Activated CD8-positive, alpha-beta memory T cell treated with anti-CD3 and anti-CD28 coated beads, Interleukin-2, amount 50 U/mL, for 48 hours (primary cell): ENCODE results near the gene DPF3.

Experiments
- DNase-seq: peaks from one replicate; pipeline ENCODE4 v3.0.0-alpha.2; 2020

DPF3 gene

DNA sequence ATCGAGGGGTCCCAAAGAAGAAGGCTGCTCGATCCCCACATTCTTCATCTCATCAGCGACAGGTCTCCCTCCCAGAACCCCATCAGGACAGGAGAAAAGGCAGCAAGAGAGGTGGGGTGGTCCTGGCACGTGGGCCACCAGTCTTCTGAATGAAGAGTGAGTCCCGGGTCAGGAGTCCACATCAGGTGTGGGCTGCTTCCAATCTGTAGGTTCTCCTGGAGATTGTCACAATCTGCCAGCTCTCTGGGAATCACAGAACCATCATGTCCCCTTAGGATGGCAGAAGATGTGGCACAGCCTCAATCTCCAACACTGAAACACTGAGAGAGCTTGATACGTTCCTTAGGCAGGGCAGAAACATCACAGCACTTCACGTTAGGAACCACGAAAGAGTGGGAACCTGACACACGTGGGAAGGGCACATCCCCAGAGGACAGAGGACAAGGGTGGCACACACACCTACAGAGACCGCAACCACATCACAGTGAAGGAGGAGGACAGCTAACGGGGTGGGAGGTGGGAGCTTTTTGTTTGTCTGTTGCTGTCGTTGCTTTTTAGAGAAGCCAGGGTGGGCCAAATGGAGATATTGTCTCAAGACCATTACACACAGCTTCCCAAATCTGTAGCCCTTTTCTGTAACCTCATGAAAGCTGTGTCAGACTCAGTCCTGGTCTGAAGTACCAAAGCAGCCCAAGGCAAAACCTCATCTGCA, 284.5 kb downstream of the DPF3 start:
- peak; percentile 36 for DNase-seq

DNA sequence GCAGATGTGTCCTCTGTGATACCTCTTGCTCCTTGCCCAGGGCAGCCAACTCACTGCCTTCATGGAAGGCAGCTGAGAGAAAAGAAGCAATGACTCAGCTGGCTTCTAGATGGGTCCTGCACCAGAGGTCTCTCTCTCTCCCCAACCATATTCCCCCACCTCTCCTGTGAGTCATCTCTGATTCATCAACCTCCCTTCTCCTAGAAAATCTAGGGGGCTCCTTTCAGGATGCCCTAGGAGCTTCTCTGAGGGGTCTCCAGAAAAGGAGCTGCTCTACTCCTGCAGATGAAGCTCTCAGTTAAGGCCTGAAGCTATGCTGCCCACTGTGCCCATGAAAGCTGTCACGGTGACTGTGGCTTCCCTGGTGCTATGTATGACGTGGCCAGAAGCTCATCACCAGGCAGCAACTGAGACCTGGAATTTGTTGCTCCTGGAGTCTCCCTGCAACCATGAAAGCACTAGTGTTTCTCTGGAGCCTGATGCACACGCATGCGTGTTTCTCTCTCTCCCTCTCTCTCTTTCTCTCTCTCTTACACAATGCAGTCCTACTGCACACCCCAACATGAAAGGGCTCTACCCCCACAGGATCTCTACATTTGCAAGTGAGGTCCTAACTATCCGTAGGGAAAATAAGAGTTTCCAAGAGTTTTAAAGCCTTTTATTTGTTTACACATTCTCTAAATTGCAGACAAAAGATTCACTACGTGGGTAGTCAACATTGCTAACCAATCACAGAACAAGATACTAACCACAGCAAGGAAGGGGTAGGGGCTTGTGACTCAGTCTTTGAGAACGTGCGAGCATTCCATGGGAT, 285.3 kb downstream of the DPF3 start:
- peak; percentile 26 for DNase-seq

DNA sequence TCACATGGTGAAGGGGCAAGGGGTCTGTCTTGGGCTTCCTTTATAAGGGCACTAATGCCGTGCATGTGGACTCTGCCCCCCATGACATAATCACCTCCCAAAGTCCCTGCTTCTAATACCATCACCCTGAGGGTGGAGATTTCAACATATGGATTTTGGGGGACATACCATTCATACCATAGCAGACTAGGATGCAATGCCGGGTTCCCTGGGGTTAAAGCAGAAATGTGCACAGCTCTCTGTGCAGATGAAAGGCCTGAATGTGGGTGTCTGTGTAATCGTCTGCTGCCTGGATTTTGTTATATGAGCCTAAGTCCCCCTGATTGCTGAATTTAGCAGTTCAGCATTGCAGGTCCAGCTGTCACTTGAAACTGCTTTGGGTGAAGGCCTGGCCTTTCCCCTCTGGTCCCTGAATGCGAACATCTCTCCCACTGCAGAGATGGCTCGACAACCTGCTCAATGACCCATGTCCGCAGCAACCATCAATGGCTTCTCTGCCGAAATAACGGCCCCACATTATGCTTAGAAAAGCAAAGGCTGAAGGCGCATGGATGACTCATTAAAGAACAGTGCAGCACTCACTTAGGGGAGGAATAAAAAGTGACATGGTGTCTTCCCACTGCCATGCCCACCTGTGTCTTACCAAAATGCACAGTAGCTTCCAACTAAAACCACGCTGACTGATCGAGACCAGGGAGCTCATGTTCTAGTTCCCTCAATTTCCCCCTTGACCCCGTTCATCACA, 286.3 kb downstream of the DPF3 start:
- DNase-seq, result peak; percentile 18

DNA sequence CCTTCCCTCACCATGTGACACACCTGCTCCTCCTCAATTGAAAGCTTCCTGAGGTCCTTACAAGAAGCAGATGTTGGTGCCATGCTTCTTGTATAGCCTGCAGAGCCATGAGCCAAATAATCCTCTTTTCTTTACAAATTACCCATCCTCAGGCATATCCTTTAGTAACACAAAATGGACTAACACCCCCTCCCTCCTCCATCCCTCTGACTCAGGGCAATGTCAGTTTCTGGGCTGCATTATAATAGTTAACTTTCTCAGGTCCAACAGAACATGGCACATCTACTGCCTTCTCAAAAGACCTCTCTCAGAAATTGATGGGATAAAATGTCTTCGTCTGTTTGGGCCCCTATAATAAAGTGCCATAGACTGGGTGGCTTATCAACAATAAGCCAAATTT, 287.0 kb downstream of the DPF3 start:
- DNase-seq, result no peak

DNA sequence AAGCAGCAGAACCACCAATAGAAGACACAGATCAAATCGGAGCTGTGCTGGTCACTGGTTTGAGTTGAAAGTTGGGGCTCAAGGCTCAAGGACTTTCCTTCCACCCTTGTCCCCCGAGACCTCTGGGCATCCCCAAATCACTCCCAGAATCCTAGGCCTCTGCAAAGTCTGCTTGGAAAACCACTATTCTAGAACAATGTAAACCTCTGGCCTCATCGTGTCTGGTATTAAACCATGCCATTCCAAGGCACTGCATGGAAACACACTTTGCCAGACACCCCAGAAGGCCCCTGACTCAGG, 288.0 kb downstream of the DPF3 start:
- DNase-seq, result peak; percentile 15

DNA sequence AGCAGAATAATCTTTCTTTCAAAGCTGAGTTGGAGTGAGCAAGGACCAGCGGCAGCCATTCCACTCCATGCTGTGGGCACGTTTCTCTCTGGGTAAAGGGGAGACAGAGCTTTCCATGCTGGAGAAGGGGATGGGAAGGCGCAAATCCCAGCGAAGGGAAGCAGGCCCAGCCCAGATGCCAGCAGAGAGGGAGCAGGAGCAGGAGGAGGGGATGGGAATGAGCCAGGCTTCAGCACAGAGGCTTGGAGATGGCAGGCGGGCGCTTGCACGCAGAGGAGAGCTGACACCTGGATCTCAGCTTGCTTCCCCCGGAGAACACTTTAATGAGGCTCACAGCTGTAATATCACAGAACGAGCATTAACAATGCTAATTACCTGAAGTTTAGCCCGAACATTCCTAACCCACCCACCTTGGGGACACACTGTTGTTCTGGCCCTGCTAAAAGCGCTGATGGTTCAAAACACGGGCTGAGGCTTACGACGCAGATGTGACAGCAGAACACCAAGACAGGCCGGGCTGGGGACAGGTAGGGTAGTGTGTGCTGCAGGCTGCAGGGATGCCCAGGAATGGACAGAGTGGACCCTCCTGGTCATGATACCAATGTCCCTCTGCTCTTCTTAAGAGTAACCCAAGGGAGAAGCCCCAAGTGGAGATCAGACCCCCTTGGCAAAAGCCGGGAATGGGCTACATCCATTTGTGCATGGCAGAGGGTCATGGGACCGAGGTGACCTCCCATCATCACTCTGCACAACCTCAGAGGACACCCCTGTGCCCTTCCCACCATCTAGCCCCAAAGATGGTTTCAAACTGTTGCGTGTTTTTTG, 288.6 kb downstream of the DPF3 start:
- DNase-seq, result peak; percentile 23

DNA sequence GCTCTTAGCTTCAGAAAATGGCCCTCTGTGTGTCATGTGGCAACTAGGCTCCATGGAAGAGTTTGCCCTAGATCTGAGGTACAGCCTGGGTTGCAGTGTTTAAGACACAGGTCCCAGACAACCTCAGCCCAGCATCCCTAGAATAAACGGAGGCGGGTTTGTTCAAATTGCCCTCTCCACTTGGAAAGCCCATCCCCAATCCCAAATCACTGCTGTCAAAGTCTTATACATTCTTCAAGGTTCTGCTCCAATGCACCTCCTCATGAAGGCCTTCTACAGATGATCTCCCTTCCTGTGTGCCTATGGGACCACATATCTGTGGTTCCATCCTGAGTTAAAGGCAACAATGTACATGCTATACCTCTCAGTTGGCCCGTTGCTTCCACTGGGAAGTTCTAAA, 289.8 kb downstream of the DPF3 start:
- DNase-seq, result peak; percentile 18

DNA sequence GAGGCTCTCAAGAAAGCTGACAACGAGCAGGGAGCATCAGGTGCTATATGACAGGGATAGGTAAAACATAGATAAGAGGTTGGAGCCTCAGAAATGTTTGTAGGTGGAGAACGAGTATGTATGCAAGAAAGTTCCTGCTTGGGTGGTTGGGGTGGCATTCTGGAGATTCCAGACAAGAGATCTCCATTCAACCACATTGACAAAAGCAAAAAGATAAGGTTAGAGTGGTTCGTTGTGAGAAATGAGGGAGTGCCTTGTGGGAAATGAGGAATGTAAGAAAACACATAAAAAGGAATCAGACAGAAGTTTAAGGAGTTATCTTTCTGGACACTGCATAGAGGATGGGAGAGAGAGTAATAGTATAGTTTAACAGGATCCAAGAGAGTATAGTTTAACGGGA, 290.3 kb downstream of the DPF3 start:
- no peak for DNase-seq

DNA sequence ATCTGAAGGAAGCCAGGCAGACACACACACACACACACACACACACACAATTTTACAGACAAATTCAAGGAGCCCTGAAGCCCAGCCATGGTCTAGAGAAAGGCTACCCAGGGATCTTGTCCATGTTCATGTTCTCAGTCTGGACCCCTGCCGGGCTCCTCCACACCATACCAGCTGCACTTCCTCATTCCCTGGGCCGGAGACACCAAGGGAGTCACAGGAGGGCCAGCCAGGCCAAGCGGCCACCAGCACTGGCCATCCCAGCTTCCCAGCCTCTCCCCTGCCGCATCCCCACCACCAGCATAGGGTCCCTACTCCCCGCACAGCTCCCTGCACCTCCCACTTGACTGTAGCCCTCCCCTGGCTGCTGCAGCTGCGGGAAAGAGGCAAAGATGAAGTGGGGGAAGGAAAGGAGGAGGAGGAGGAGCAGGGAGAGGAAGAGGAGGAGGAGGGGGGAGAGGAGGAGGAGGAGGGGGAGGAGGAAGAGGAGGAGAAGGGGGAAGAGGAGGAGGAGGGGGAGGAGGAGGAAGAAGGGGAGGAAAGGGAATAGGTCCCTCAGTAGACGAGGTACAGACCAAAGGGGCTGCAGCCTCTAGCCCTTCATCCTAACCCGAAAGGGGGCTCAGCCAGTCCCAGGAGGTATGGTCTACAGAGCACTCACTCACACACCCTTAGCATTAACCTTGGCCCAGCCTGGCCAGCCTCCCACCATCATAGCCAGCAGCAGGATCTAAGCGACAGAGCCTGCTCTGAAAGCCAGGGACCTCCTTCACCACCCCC, 293.2 kb downstream of the DPF3 start:
- no peak for DNase-seq

DNA sequence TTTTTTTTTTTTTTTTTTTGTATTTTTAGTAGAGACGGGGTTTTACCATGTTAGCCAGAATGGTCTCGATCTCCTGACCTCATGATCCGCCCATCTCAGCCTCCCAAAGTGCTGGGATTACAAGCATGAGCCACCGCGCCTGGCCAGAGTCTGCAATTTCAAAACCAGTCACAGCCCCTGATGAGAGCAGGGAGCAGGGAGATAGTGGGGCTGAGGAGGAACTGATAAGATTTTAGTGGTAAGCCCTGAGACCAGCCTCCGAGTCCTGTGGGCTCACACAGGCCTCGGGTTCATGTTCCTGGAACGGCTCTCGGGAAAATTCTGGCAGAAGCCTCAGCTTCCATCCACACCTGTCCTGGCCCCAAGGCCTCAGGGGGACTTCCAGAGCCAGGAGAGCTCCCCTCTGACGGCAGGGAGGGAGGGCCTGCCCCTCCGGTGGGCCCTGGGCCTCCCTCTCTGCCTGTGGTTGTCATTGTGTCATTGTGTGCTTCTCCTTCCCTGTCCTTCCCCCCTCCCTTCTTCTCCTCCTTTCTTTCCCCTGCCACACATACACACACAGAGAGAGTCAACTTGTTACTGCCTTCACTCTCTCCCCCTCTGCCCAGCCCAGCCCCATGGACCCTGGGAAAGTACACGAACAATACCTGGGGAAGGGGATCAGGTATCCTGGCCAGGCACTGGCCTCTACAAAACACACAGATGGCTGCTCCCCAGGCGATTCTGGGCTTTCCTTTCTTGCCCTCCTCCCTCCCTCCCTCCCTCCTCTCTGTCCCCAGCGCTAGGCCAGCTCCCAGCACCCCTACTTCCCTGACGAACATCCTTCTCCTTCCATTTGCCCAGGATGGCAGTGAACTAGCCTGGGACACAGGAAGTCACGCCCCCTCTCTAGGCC, 294.1 kb downstream of the DPF3 start:
- no peak for DNase-seq

DNA sequence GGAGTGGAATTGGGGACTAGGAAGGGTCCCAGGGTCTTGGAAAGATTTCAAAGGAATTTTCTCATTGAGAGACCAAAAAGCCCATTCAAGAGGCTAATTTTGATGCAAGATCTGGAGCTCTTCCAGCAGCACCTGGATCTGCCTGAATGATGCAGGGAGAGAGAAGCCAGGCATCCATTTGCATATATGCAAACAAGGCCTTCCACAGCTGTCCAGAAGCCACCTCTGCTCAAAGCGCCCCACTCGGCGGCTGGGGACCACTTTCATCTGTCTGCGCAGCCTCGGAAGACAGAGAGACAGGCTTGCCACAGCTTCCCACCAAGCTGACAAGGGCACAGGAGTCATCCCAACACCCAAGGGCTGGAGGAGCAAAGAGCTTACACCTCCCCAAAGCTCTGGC, 295.6 kb downstream of the DPF3 start:
- no peak for DNase-seq

DNA sequence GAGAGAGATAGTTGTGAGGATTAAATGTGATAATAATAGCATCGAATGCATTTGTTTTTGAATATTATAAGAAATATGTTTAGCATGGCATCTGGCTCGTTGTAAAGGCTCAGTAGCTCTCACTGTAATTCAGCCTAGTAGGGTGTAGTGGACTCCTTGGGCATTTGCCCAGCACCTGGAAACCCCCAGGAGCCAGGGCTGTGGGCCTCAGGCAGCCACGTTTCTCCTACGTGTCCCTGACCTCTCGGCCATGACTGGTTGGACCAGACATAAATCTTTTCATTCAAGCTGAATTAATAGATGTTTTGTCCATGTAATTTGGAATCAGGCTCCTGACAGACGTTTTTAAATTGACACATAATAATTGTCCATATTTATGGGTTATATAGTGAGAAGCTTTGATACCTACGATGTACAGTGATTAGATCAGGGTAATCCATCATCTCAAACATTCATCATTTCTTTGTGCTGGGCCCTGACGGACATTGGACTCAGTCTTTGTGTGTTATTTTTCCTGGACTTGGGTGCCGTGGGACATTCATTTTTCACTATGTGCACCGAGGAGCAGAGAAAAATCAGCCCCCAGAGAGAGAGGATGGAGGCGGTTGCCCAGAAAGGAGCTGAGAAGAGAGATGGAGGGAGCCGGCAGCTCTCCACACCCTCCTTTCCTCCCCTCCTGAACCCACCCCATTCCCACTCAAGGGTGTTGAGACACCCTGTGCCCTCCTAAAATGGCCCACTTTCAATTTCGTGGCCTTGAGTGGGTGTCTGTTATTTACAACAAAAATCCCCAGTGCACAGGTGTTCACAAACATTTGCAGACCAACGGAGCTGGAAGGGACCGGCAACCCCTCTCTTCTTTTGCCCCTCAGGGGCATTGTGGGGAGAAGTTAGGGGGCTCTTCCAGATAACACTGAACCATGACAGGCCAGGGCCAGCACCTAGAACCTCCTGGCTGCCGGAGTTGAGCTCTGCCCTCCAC, 296.4 kb downstream of the DPF3 start:
- DNase-seq, result no peak

DNA sequence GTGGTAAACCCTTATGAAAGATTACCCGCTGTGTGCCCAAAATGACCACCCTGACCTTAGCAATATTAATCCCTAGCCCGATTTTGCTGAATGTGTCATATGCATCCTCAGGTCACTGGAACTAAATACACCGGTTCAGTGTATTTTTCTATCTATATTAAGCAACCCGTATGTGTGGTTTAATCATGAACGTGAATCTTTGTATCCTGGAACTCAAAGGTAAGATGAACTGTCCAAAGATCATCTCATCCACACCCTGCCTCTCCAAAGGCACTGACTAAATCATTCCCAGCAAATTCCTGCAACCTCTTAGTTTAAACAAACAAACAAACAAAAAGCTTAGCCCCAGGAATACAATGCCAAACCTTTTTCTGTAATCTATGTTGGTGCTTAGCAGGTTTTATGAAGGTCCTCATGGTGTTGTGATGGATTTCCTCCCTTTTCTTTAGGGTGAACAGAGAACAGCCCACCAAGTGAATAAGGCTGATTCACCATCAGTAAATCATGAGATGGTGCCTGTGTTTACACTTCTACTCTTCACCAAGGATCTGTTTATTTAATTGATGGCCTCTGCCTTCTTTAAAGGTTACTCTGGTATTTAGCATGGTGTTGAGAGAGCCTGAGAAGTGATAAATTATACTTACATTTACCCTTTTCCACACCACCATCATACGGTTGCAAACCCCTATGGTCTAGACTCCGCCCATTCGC, 298.6 kb downstream of the DPF3 start:
- DNase-seq, result no peak

DNA sequence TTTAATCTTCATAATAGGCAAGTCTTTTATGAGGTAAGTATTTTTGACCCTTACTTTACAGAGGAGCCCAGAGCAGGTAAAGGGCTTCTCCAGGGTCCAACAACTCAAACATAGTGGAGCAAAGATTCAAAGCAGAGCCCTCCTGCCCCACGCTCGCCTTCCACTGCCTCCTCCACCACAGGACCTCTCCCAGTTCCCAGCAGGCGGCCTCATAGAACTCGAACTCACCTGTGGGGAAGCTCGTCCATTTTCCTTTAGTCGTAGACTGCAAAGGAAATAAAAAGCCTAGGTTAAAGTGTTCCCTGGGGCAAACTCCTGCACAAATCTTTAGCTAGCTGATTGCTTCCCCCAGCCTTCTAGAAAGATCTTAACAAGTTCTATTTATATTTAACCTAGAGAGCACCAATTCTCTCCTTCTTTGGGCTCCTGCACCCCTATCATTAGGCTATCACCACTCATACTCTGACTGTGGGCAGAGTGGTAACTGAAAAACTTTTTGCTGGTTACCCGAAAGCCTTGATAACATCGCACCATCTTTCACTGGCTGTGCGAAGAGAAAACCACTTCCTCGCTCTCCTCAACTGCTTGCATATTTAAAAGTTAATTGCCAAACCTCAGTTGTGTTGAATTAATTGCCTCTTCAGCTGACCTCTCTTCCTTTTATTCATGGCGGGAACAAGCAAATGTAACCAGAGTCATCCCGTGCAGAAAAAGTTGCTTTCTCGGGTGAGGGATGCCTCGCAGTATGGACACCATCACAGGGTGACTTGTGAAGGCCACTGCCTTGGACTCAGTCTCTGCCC, 299.6 kb downstream of the DPF3 start:
- no peak for DNase-seq

DNA sequence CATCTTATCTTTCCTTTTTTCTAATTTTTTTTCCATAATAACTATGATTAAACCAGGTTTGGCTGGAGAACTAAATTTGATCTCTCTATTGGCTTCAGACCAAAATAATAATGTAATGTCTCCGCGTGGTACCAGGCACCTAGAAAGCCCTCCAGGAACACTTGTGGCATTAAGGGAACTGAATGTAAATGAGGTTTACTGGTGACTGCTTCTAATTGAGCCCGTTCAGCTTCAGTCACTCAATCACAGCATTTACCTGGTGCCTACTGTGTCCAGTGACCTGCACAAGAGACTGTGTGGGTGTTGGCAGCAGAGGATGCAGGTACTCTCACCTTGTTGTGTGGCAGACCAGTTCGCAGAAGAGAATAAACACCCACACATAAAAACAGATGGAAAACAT, 302.5 kb downstream of the DPF3 start:
- DNase-seq, result no peak

DNA sequence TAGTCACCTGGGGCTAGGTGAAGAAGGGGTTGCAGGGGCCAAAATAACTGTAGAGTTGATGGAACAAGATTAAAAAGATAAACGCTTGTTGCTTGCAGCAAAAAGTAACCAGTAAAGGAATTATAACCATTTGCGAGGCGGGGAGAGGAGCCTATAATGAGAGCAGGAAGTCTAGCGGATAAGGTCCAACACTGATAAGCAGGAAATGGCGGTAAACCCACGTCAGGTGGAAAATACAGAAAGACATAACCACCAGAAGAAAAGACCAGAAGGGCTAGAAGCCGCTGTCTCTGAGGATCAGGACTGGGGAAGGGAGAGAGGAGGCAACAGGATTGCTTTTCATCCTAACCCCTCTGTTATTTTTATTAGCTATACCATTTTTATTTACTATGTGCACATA, 303.3 kb downstream of the DPF3 start:
- DNase-seq, result no peak

DNA sequence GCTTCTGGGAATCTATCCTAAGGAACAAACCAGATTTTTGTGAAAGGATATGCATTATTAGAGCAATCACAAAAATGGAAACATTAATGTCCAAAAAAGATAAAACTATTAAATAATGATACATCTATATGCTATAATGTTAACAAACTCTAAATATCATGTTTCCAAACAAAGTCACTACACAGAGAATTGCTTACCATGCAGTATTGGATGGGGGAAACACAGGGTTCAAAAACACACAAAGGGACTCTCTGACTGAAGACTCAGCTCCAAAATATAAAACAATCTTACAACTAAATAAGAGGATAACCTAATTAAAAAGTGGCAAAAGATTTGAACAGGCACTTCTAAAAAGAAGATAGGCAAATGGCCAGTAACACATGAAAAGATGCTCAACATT, 304.2 kb downstream of the DPF3 start:
- DNase-seq, result no peak

DNA sequence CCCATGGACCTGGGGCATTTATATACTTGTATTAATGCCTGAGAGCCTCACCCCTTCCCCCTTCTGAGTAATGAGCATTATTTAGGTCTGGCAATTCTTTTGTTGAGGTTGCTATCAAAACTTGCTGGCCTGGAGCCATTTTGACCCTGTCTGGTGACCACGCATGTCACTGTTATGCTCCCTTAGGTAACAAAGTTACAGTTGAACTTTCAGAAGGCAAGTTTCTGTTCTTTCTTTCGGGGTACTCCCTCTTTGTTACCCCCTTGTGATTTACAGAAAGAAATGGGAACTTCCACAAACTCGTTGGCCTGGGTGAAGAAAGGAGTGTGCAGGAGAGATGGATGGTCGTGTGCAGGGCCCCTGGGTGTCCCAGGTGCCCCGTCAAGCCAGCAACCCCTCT, 305.4 kb downstream of the DPF3 start:
- no peak for DNase-seq
